GM12878 (cell line): Measurements from ENCODE around the gene CDH4. TPM values are rescaled to one million over a fixed set of nuclear protein-coding genes. Genes with fewer than 3 reads are reported as not detected.

Source experiments
- ATAC-seq: fragments of 200-7000 bp; cut with Tn5 transposase; 3 replicates; pipeline ENCODE4 v1.9.1; 2020; ENCODE audit warnings: mild to moderate bottlenecking, moderate library complexity
- BruUV-seq: library from RNA; stranded (reverse); fragments of 400-500 nt; replicated peaks from 2 replicates; lab custom pipeline; 2021; lab: Mats Ljungman, UMichigan
- CTCF ChIA-PET: fragments of 300-600 bp; sonication (Branson Sonifier 250); formaldehyde crosslinking; extraction: SDS; loops from one replicate; lab custom pipeline; 2021; ENCODE audit warnings: inconsistent platforms; lab: Yijun Ruan, JAX
- POLR2A ChIA-PET: fragments of 350-600 bp; formaldehyde crosslinking; extraction: SDS; loops from one replicate; lab custom pipeline; 2021; ENCODE audit warnings: inconsistent platforms; lab: Charles Lee
- RAD21 ChIA-PET: fragments of 300-600 bp; sonication (Branson Sonifier 250); formaldehyde crosslinking; loops from one replicate; lab custom pipeline; 2023; ENCODE audit warnings: antibody characterized with exemption; ENCODE audit not compliant: unreplicated experiment; lab: Charles Lee
- SMC1A ChIA-PET: fragments of 300-600 bp; sonication (Branson Sonifier 250); formaldehyde crosslinking; loops from one replicate; lab custom pipeline; 2023; ENCODE audit not compliant: unreplicated experiment, uncharacterized antibody; lab: Charles Lee
- DNase-seq: peaks from one replicate; pipeline ENCODE4 v3.0.0-alpha.2; 2011; ENCODE audit warnings: low read depth, low spot score
- FAIRE-seq: peaks from 3 replicates; lab custom pipeline; 2011; peaks lifted over from hg19 to GRCh38; lab: Jason Lieb, UNC
- H2AFZ ChIP-seq: 2 replicates; pipeline ENCODE4 v1.6.0; 2011; ENCODE audit warnings: low read depth, low read length, control low read depth; ENCODE audit not compliant: control insufficient read depth
- H3K27ac ChIP-seq: 2 replicates; pipeline ENCODE4 v1.5.1; 2011; ENCODE audit warnings: control low read depth; ENCODE audit not compliant: control insufficient read depth, insufficient read depth
- H3K27me3 ChIP-seq, 2 experiments: replicated peaks in 1 of 2; 2 replicates each; pipeline versions ENCODE4 v1.6.0 to v1.6.1; 2011; ENCODE audit warnings: low read length in 1 of 2; ENCODE audit not compliant: control insufficient read depth in 2 of 2, insufficient read depth in 2 of 2
- H3K36me3 ChIP-seq, 2 experiments: 2 replicates each; pipeline ENCODE4 v1.5.1; 2011; ENCODE audit warnings: low read length in 1 of 2; ENCODE audit not compliant: control insufficient read depth in 2 of 2, insufficient read depth in 2 of 2
- H3K4me1 ChIP-seq: 2 replicates; pipeline ENCODE4 v1.6.1; 2011; ENCODE audit warnings: mild to moderate bottlenecking, low read length, moderate library complexity, mixed read lengths; ENCODE audit not compliant: control insufficient read depth, insufficient read depth
- H3K4me2 ChIP-seq: 2 replicates; pipeline ENCODE4 v1.6.0; 2011; ENCODE audit warnings: control low read depth; ENCODE audit not compliant: control insufficient read depth, insufficient read depth
- H3K4me3 ChIP-seq: fragments of 200-600 bp; sonication (generic); 2 replicates; pipeline ENCODE4 v1.5.1; 2016
- H3K79me2 ChIP-seq: 2 replicates; pipeline ENCODE4 v1.6.0; 2011; ENCODE audit warnings: low read length; ENCODE audit not compliant: control insufficient read depth, insufficient read depth
- H3K9ac ChIP-seq: 2 replicates; pipeline ENCODE4 v1.8.0; 2011; ENCODE audit warnings: low read length, control low read depth, mixed read lengths; ENCODE audit not compliant: control insufficient read depth, insufficient read depth
- H3K9me3 ChIP-seq: replicated peaks from 3 replicates; pipeline ENCODE4 v1.5.1; 2011; ENCODE audit warnings: mild to moderate bottlenecking, low read length; ENCODE audit not compliant: control insufficient read depth, insufficient read depth
- H4K20me1 ChIP-seq: 2 replicates; pipeline ENCODE4 v1.6.0; 2011; ENCODE audit not compliant: control insufficient read depth, insufficient read depth
- HCFC1 ChIP-seq: fragments of 150-350 bp; IDR thresholded peaks from 2 replicates; pipeline ENCODE4 v1.6.1; 2014; ENCODE audit warnings: low read length
- HDAC6 ChIP-seq: fragments of 200-600 bp; sonication (generic); IDR thresholded peaks from one replicate; pipeline ENCODE4 v1.8.0; 2017; ENCODE audit warnings: antibody characterized with exemption; ENCODE audit not compliant: unreplicated experiment
- MYB ChIP-seq: fragments of 150-350 bp; IDR thresholded peaks from 2 replicates; pipeline ENCODE4 v1.6.1; 2014; ENCODE audit warnings: mild to moderate bottlenecking, low read depth, low read length, borderline replicate concordance
- NR2C1 ChIP-seq: fragments of 450-650 bp; IDR thresholded peaks from 2 replicates; pipeline ENCODE4 v1.6.1; 2017; ENCODE audit warnings: antibody characterized with exemption, mild to moderate bottlenecking, moderate library complexity
- RCOR1 ChIP-seq: conservative IDR thresholded peaks from 2 replicates; pipeline ENCODE4 v1.6.1; 2012; ENCODE audit warnings: low read depth, low read length, improper control_type of control experiment
- RELA ChIP-seq: fragments of 450-650 bp; IDR thresholded peaks from 2 replicates; pipeline ENCODE4 v1.8.0; 2014; ENCODE audit warnings: borderline replicate concordance; ENCODE audit not compliant: partially characterized antibody
- ZNF274 ChIP-seq: IDR thresholded peaks from one replicate; pipeline ENCODE4 v1.8.0; 2011; ENCODE audit not compliant: insufficient read length, insufficient read depth
- WGBS: methylation state at CpG from one replicate; pipeline ENCODE4 v1.1.6; 2016; ENCODE audit warnings: low lambda C conversion rate; ENCODE audit not compliant: insufficient replicate concordance, insufficient coverage; ENCODE audit errors: missing lambda C conversion rate; 5-methylcytosine and 5-hydroxymethylcytosine counted together
- in situ Hi-C: fragments of 300-500 bp; cut with MboI; formaldehyde crosslinking; loops from 9 replicates; pipeline ENCODE4 v1.14.3; 2018; ENCODE audit warnings: mixed read lengths
- intact Hi-C: fragments of 100-400 bp; cut with micrococcal nuclease; formaldehyde crosslinking; loops from one replicate; pipeline ENCODE4 v1.14.2; 2022; ENCODE audit not compliant: unreplicated experiment
- polyA plus RNA-seq, 11 experiments: library from polyadenylated mRNA; depleted of rRNA in 4 of 11; unstranded in 6 of 11; stranded (reverse) in 5 of 11; fragments of >200 nt; fragmentation: Nextera tagmentation in 4 of 11; fragmentation: Illumina TruSeq in 1 of 11; extraction: Ambion mirVana in 4 of 11; extraction: Trizol in 1 of 11; gene quantifications; 1 replicate in 1 of 11; 2 replicates in 10 of 11; pipeline versions ENCODE4 v1.2.1 to v1.2.3, GENCODE V29; 2011 to 2016; ENCODE audit warnings: inconsistent platforms in 2 of 11, missing spikeins in 2 of 11, low read depth in 1 of 11
- total RNA-seq, 4 experiments: library from RNA; depleted of rRNA in 3 of 4; stranded (reverse); fragments of >200 nt in 3 of 4; fragmentation: Illumina TruSeq in 1 of 4; extraction: Trizol in 1 of 4; gene quantifications; 2 replicates each; pipeline versions ENCODE4 v1.2.1 to v1.2.3, GENCODE V29; 2013 to 2021
- TF ChIP-seq, protein P1 (sequence below): fragments of 450-650 bp; IDR thresholded peaks from 2 replicates; pipeline ENCODE4 v1.6.1; 2017; ENCODE audit warnings: mild to moderate bottlenecking, moderate library complexity
- TF ChIP-seq, protein P2 (sequence below): IDR thresholded peaks from 2 replicates; pipeline ENCODE4 v1.6.1; 2012; ENCODE audit warnings: low read depth, low read length, improper control_type of control experiment
- TF ChIP-seq, protein P3 (sequence below): IDR thresholded peaks from 2 replicates; pipeline ENCODE4 v1.6.1; 2011; ENCODE audit warnings: borderline replicate concordance, low read depth, mild to moderate bottlenecking, moderate library complexity, mixed read lengths, low read length; ENCODE audit not compliant: insufficient read depth; ENCODE audit errors: extremely low read length

The CDH4 gene
- total and polyA plus RNA-seq, 10 of the 15 experiments (the other 5 are each of a cell fraction or from before 2014, with no cell fraction given): not detected

DNA sequence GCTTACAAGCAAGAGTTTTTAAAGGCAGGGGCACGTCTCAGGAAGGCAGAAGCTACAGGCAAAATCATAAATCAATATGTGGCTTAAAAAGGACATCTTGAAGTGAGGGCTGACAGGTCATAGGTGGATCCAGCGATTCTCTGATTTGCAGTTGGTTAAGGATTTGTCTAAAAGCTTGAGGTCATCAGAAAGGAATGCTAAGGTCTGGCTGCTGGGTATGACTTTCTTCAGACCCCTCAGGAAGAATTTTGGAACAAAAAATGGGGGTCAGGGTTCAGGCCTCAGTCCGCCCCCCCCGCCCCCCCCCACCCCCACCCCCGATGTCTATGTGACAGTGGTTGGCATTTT is 261.9 kb downstream of the CDH4 start:
- in situ Hi-C loops (no loop called here), intact Hi-C loops (no loop called here)
- POLR2A ChIA-PET: no interaction called here
- CTCF ChIA-PET: no interaction called here
- H3K4me1 ChIP-seq: no peaks in the 10 kb centered on the region
- SMC1A ChIA-PET: no interaction called here
- no TSS peak for BruUV-seq
- no peaks in the 10 kb centered on the region for H3K36me3 ChIP-seq
- H3K4me3 ChIP-seq: no peak overlapping the region
- no peak overlapping the region for H3K4me2 ChIP-seq
- H3K9ac ChIP-seq: no peak overlapping the region
- H2AFZ ChIP-seq: no peak overlapping the region
- no peaks in the 10 kb centered on the region for H4K20me1 ChIP-seq
- no peaks in the 10 kb centered on the region for H3K27me3 ChIP-seq
- H3K9me3 ChIP-seq: no peaks in the 10 kb centered on the region; the same call in 2 of the 3 replicates
- FAIRE-seq: no peak
- H3K27ac ChIP-seq: no peak overlapping the region
- no peak for TF ChIP-seq RCOR1
- TF ChIP-seq MYB: no peak
- TF ChIP-seq HDAC6: no peak
- no peak for TF ChIP-seq ZNF274
- TF ChIP-seq, protein P1, sequence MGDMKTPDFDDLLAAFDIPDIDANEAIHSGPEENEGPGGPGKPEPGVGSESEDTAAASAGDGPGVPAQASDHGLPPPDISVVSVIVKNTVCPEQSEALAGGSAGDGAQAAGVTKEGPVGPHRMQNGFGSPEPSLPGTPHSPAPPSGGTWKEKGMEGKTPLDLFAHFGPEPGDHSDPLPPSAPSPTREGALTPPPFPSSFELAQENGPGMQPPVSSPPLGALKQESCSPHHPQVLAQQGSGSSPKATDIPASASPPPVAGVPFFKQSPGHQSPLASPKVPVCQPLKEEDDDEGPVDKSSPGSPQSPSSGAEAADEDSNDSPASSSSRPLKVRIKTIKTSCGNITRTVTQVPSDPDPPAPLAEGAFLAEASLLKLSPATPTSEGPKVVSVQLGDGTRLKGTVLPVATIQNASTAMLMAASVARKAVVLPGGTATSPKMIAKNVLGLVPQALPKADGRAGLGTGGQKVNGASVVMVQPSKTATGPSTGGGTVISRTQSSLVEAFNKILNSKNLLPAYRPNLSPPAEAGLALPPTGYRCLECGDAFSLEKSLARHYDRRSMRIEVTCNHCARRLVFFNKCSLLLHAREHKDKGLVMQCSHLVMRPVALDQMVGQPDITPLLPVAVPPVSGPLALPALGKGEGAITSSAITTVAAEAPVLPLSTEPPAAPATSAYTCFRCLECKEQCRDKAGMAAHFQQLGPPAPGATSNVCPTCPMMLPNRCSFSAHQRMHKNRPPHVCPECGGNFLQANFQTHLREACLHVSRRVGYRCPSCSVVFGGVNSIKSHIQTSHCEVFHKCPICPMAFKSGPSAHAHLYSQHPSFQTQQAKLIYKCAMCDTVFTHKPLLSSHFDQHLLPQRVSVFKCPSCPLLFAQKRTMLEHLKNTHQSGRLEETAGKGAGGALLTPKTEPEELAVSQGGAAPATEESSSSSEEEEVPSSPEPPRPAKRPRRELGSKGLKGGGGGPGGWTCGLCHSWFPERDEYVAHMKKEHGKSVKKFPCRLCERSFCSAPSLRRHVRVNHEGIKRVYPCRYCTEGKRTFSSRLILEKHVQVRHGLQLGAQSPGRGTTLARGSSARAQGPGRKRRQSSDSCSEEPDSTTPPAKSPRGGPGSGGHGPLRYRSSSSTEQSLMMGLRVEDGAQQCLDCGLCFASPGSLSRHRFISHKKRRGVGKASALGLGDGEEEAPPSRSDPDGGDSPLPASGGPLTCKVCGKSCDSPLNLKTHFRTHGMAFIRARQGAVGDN: no peak
- TF ChIP-seq HCFC1: no peak
- TF ChIP-seq, protein P2, sequence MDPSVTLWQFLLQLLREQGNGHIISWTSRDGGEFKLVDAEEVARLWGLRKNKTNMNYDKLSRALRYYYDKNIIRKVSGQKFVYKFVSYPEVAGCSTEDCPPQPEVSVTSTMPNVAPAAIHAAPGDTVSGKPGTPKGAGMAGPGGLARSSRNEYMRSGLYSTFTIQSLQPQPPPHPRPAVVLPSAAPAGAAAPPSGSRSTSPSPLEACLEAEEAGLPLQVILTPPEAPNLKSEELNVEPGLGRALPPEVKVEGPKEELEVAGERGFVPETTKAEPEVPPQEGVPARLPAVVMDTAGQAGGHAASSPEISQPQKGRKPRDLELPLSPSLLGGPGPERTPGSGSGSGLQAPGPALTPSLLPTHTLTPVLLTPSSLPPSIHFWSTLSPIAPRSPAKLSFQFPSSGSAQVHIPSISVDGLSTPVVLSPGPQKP: no peak
- no peak for TF ChIP-seq NR2C1
- TF ChIP-seq RELA: no peak
- TF ChIP-seq, protein P3, sequence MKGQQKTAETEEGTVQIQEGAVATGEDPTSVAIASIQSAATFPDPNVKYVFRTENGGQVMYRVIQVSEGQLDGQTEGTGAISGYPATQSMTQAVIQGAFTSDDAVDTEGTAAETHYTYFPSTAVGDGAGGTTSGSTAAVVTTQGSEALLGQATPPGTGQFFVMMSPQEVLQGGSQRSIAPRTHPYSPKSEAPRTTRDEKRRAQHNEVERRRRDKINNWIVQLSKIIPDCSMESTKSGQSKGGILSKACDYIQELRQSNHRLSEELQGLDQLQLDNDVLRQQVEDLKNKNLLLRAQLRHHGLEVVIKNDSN: no peak
- TF ChIP-seq, all 136 proteins: peak for 0
- RAD21 ChIA-PET: no interaction called here
- H3K79me2 ChIP-seq: no peaks in the 10 kb centered on the region
- ATAC-seq: no peak
- WGBS: 27% methylated on average over 5 of the region's 5 CpGs
- no peak for DNase-seq
